Activated CD8-positive, alpha-beta memory T cell treated with anti-CD3 and anti-CD28 coated beads, Interleukin-2, amount 50 U/mL, for 4 hours (primary cell): ENCODE data around the gene TAF4.

Experiments
- DNase-seq: peaks from one replicate; pipeline ENCODE4 v3.0.0-alpha.2; 2020

The TAF4 gene

DNA sequence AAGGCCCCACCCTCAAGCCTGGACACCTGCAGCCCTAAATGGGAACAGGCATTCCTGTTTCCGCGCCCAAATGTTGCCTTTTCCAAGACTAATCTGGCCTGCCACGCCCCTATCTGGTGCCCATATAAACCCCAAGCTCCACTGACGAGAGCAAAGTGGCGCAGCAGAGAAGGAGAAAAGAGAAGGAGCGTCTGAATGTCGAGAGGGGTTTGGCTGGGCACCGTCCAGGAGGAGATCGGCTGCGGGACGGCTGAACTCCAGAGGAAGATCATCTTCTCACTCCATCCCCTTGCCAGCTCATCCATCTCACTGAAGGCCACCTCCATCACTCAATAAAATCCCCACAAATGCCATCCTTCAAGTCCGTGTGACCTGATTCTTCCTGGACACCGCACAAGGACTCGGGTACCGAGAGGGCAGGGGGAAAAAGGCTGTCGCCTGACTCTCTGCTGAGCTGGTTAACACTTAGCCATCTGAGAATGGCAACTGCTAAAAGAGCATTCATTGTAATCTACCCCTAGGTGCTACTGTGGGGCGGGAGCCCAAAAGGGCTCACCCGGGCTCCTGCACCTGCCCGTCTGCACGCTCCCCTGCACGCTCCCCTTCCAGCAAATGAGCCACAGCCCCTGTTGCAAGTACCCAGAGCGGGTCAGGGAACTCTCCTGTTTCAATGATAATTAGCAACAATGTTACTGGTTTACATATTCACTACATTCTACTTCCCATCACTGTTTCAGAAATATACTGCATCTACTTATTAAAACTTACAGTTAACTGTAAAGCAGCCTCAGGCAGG is 23.5 kb downstream of the TAF4 start:
- no peak for DNase-seq

- DNase-seq, result no peak
These were observed 24.7 kb downstream of the TAF4 start for GRCh38 chr20:62040933-62041332.

- no peak for DNase-seq
These were observed 25.2 kb downstream of the TAF4 start for GRCh38 chr20:62040381-62040922.

DNA sequence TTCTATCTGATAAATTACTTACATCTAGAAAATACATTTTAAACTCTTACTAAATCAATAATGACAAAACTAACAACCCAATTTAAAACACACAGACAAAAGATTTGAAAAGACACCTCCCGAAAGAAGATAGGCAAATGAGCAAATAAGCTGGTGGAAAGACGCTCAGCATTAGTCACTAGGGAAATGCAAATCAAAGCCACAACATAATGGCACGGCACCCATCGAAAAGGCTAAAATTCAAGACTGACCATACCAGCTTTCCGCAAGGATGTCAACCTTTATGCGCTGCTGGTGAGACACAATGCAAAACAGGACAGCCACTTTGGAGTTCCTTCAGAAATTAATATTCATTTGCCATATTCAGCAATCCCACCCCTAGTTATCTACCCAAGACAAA is 25.9 kb downstream of the TAF4 start:
- no peak for DNase-seq

DNA sequence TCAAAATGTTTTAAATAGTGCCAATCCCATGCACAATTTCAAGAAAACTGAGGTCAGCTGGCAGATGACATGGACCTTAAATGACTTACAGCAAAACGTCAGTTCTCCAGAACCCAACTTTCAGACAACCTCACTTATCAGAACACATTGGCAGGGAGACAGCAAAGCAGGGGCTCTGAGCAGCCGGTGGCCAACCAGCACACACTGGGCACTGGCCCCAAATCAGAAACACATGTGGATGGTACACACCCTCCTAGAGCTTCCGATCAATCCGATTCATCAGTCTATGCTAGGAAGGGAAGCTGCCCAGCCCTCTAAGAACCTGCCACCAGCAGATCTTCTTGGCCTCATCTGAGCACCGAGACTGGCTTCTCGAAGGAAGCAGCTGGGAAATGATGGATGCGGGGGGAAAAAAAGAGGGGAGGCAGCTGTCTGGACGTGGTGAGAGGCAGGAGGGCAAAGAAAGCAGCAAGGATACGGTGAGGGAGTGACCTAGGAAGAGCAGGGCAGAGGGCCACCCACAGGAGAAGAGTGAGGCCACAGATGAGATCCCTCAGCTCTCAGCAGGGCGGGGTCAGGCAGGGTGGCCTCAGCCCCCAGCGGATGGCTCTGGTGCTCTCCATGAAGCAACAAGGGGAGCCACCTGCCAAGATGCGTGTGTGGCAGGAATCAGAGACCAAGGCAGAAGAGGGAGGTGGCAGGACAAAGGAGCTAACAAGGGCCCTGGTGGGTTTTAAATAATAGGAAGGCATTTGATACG is 32.9 kb downstream of the TAF4 start:
- DNase-seq, result no peak

- no peak for DNase-seq
These were observed 34.1 kb downstream of the TAF4 start for GRCh38 chr20:62031462-62032092.

DNA sequence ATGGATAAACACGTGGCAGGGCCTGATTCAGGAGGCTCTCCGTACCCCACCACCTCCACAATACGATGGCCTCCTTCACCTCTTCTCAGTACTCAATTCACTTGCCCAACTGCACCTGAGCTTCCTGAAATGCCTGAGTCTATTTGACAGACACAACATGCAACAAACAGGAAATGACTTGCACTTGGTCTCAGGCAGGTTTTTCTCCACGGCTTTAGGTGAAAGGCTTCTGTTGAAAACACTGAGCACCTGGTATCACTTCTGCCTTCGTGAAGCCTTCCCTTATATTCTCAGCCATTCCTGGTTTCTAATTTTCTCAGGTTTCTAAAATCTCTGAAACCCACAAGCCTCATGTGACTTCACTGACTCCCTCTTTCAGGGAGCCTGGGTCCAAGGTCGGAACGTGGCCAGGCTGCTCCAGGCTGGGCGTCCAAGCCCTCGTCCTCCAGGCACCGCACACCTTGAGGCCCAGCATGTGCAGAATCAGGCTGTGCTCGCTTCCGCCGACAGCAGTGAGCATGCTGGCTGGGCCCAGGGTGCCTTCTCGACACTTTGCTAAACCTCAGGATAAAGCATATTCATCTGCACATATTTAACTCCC is 34.7 kb downstream of the TAF4 start:
- DNase-seq, result no peak

- DNase-seq, result no peak
These were observed 35.3 kb downstream of the TAF4 start for GRCh38 chr20:62030357-62030756.

- DNase-seq, result no peak
These were observed 35.7 kb downstream of the TAF4 start for GRCh38 chr20:62029949-62030348.

DNA sequence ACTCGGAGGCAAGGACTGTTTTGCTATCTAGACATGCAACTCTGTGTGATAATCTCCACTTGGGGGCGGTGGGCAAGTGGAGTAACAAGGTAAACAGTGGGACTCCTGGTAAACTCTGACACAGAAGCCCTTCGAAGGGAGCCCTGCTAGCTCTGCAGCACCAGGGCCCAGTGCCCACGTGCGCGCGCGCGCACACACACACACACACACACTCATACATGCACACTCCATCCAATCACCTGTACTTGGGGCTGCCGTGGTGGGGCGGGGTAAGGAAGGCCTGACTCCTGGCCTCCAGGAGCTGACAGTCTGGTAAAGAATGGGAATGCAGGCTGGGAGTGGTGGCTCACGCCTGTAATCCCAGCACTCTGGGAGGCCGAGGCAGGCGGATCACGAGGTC is 36.4 kb downstream of the TAF4 start:
- no peak for DNase-seq

DNA sequence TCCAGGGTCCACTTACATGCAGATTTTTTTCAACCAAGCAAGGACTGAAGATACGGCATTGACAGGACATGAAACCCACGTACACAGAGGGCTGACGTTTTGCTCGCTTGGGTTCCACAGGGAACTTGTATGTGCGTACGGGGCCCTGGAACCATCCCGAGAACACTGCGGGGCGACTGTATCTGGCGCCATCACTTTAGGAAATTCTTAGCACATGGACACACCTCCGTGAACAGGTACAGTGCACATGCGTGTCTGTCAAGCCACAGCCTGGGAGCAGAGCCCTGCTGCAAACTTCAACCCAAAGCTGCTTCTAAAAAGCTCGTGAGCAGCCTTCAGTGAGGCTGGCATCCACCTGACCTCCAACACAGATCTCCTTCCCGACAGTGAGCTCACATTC is 37.3 kb downstream of the TAF4 start:
- DNase-seq, result no peak

DNA sequence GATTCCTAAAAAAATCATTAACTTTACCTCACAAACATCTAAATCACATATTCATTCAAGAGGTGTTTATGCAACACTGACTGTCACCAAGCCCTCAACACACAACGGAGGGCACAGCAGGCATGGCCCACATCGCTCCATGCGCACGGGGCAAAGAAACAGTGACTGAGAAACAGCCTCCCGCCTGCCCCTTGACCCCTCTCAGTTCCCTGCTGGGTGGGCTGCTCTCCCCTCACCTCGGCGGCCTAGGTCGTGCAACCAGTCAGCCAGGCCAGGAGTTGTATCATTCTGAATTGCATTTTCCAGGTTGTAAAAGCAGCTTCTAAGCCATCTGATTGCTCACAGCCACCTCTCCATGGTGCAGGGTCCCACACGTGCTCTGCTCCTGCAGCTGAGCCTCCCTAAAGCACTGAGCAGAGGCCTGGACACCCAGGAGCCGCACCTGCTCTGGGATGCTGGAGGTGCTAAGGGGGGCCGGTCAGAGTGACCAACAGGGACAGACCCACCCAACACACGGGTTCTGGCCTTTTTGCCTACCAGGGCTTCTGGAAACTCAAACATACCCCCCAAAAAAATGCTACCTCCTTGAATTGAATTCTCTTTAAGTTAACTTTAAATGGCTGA is 37.9 kb downstream of the TAF4 start:
- DNase-seq, result no peak

DNA sequence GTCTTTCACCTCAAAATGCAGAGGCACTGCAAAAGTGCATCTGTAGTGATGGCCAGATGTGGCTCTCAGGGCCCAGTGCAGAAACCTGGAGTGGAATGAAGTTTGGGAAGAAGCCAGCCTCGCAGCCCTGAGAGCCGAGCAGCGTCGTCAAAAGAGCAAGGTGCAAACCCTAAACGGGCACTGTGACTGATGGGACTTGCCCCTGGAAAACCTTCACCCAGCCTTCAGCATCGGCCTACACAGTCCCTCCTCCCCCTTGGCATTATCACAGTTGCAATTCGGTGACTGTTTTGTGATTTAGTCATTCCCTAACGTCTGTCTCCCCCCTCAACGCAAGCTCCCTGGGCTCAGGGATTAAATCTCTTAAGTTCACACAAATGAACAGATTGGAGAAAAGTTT is 38.6 kb downstream of the TAF4 start:
- no peak for DNase-seq

DNA sequence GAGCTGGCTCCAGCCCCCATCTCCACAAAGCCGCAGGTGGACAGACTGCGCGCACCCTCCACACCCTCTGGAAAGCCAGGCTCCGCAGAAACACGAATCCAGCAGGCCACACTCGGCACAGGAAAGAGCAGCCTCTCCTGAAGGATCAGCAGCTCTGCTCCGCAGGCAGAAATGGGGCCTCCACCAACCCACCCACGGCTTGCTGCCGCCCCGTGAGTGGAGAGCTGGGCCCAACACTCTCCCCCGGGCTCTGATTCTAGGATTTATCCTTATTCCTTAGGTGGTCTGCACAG is 39.2 kb downstream of the TAF4 start:
- DNase-seq, result no peak

GRCh38 chr20:62025832-62026563 is 39.7 kb downstream of the TAF4 start:
- no peak for DNase-seq

DNA sequence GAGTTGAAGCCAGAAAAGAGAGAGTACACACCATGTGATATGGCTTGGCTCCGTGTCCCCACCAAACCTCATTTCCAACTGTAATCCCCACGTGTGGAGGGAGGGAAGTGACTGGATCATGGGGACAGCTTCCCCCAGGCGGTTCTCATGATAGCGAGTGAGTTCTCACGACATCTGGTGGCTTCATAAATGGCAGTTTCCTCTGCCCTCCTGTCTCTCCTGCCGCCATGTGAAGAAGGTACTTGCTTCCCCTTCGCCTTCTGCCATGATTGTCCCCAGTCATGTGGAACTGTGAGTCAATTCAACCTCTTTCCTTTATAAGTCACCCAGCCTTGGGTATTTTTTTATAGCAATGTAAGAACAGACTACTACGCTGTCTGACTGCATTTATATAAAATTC is 40.3 kb downstream of the TAF4 start:
- no peak for DNase-seq

GRCh38 chr20:62023935-62024334 is 41.7 kb downstream of the TAF4 start:
- DNase-seq, result no peak

DNA sequence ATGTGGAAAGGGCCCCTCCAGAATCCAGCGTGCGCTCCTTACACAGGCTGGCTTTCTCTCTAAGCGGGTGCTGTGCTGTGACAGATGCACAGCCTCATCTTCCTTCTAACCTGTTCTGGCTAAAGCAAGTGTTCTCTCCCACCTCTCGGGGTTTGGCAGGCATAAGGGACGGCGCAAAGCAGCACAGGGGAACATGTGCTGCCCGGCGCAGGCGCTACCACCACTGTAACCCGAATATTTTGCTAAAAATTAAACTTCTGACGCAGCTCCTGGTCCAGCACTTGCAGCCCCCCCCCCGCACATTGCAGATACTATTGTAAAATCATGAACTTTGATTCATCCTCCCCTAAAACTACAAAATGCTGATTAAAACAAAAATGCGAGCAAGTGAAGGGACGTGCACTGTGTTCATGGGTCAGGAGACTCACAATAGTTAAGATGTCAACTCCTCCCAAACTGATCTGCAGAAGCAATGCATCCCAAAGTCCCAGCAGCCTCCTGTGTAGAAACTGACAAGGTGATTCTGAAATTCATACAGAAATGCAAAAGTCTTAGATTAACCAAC is 43.0 kb downstream of the TAF4 start:
- DNase-seq, result no peak

- DNase-seq, result no peak
These were observed 43.8 kb downstream of the TAF4 start for GRCh38 chr20:62021793-62022385.

DNA sequence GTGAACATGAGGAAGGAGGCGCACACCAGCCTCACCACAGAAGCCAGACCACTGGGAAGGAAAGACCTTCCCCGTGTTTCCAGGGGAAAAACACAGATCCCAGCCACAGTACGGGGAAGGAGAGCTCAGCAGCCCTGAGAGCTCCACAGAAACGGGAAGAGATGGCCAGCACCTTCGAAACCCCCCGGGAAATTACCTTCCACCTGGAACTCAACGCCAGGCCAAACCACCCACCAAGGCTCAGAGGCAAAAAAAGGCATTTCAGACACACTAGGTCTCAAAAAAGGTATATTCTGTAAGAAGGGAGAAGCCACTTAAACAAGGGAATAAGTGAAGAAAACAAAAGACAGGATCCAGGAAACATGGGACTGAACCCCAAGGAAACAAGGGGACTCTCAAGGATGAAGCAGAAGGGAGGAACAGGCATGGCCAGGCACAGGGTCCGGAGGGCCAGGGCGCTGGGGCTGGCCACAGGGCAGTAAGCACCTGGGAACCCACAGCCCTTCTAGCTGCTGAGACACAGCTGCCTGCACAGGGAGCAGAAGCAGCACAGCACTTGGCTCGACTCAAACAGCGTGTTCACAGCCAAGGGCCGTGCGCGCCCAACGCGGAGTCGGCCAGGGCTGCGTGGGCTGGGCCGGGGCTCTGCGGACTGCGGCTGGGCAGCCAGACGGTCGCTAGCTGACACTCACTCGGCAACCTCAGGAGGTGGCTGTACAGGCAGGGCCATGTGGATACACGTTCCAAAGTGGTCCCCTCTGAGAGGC is 44.6 kb downstream of the TAF4 start:
- DNase-seq, result no peak
